Thyroid gland (tissue), 4 donors: ENCODE results near the gene SECISBP2L. TPM values are rescaled to one million over a fixed set of nuclear protein-coding genes. Genes with fewer than 3 reads are reported as not detected.

Experiments
- DNase-seq, 2 donors: peaks; one replicate each; pipeline ENCODE4 v3.0.0-alpha.2; 2019
- H3K27ac ChIP-seq, 3 donors: fragments of 200-600 bp; sonication (generic); 1 replicate in 2 of 3; 2 replicates in 1 of 3; pipeline ENCODE4 v1.5.1; 2016 to 2019; ENCODE audit warnings: mild to moderate bottlenecking in 1 of 3, moderate library complexity in 1 of 3
- H3K27me3 ChIP-seq: fragments of 200-600 bp; sonication (generic); one replicate; pipeline ENCODE4 v1.5.1; 2019
- H3K36me3 ChIP-seq, 2 donors: fragments of 200-600 bp; sonication (generic); one replicate each; pipeline ENCODE4 v1.5.1; 2016 to 2019
- H3K4me1 ChIP-seq, 2 donors: fragments of 200-600 bp; sonication (generic); one replicate each; pipeline ENCODE4 v1.5.1; 2017 to 2019
- H3K4me3 ChIP-seq, 3 donors: fragments of 200-600 bp; sonication (generic); replicated peaks in 1 of 3; 1 replicate in 2 of 3; 2 replicates in 1 of 3; pipeline ENCODE4 v1.5.1; 2016; ENCODE audit warnings: mild to moderate bottlenecking in 1 of 3
- H3K9me3 ChIP-seq: fragments of 200-600 bp; sonication (generic); one replicate; pipeline ENCODE4 v1.5.1; 2017
- CTCF ChIP-seq, 6 experiments: fragments of 200-600 bp in 3 of 6; fragments of 450-650 bp in 3 of 6; sonication (generic) in 3 of 6; IDR thresholded peaks; one replicate each; pipeline ENCODE4 v1.5.1; 2016 to 2019; ENCODE audit warnings: antibody characterized with exemption in 6 of 6, mild to moderate bottlenecking in 2 of 6, inconsistent platforms in 1 of 6, moderate library complexity in 1 of 6
- POLR2A ChIP-seq, 2 donors: fragments of 450-650 bp; IDR thresholded peaks; one replicate each; pipeline ENCODE4 v1.6.1; 2017; ENCODE audit warnings: antibody characterized with exemption in 2 of 2, mild to moderate bottlenecking in 2 of 2, moderate library complexity in 1 of 2
- WGBS, 2 donors: methylation state at CpG; one replicate each; pipeline ENCODE4 v1.1.5; 2017; 5-methylcytosine and 5-hydroxymethylcytosine counted together
- intact Hi-C: fragments of 100-400 bp; cut with DNase I; formaldehyde crosslinking; loops from one replicate; pipeline ENCODE4 v1.15.1; 2023
- total RNA-seq, 4 donors: library from RNA; depleted of rRNA; stranded (reverse); fragments of >200 nt; gene quantifications; one replicate each; pipeline ENCODE4 v1.2.3, GENCODE V29; 2016

SECISBP2L gene
- total RNA-seq, 4 donors from 2014 or later: 53.9 to 88.8 (median 60.9) TPM

- Histone ChIP-seq H3K9me3 (no peaks in the 10 kb centered on the region), H3K36me3 (peaks cover 5 to 12% of the 10 kb centered on the region in 2 donors), H3K27me3 (no peaks in the 10 kb centered on the region), H3K4me1 (no peaks in the 10 kb centered on the region), H3K4me3 (no peak overlapping the region), H3K27ac (no peak overlapping the region)
- TF ChIP-seq POLR2A (IDR thresholded peaks at IDR 0.05): no peak
- no peak for TF ChIP-seq CTCF (IDR thresholded peaks at IDR 0.05)
- no peak for DNase-seq
- intact Hi-C loops: no loop called here
Measured at GRCh38 chr15:48987142-48987541, 59.1 kb downstream of the SECISBP2L start.

- no peaks in the 10 kb centered on the region for H3K27me3 ChIP-seq
- no peak overlapping the region for H3K4me3 ChIP-seq
- H3K36me3 ChIP-seq: peaks cover 0 to 4% of the 10 kb centered on the region in 2 donors
- H3K9me3 ChIP-seq: no peaks in the 10 kb centered on the region
- 88 to 96% methylated on average over 5 of the region's 5 CpGs for WGBS, 2 donors
- TF ChIP-seq POLR2A (IDR thresholded peaks at IDR 0.05) (no peak), CTCF (IDR thresholded peaks at IDR 0.05) (no peak)
- intact Hi-C loops: no loop called here
- H3K4me1 ChIP-seq: no peaks in the 10 kb centered on the region
- no peak overlapping the region for H3K27ac ChIP-seq
- no peak for DNase-seq
Measured at GRCh38 chr15:48986240-48986639, 60.0 kb downstream of the SECISBP2L start.

GRCh38 chr15:48985516-48985915, 60.7 kb downstream of the SECISBP2L start:
- no peak overlapping the region for H3K27ac ChIP-seq

GRCh38 chr15:48984811-48985352, 61.4 kb downstream of the SECISBP2L start:
- Histone ChIP-seq H3K9me3 (no peaks in the 10 kb centered on the region), H3K36me3 (no peaks in the 10 kb centered on the region), H3K27ac (no peak overlapping the region), H3K27me3 (no peaks in the 10 kb centered on the region), H3K4me3 (no peak overlapping the region), H3K4me1 (no peaks in the 10 kb centered on the region)
- 50 to 55% methylated on average over 4 of the region's 4 CpGs for WGBS, 2 donors
- intact Hi-C loops: no loop called here
- DNase-seq: no peak
- TF ChIP-seq POLR2A (IDR thresholded peaks at IDR 0.05) (no peak), CTCF (IDR thresholded peaks at IDR 0.05) (no peak)

More at GRCh38 chr15:48985516-48985915, 60.7 kb downstream of the SECISBP2L start:
- Histone ChIP-seq H3K27me3 (no peaks in the 10 kb centered on the region), H3K9me3 (no peaks in the 10 kb centered on the region), H3K4me1 (no peaks in the 10 kb centered on the region), H3K36me3 (no peaks in the 10 kb centered on the region), H3K4me3 (no peak overlapping the region)
- TF ChIP-seq POLR2A (IDR thresholded peaks at IDR 0.05) (no peak), CTCF (IDR thresholded peaks at IDR 0.05) (no peak)
- 75 to 80% methylated on average over 3 of the region's 3 CpGs for WGBS, 2 donors
- intact Hi-C loops: no loop called here
- DNase-seq: no peak

- Histone ChIP-seq H3K27me3 (no peaks in the 10 kb centered on the region), H3K9me3 (no peaks in the 10 kb centered on the region), H3K36me3 (no peaks in the 10 kb centered on the region), H3K27ac (no peak overlapping the region), H3K4me1 (no peaks in the 10 kb centered on the region), H3K4me3 (no peak overlapping the region)
- intact Hi-C loops: no loop called here
- DNase-seq: no peak
- TF ChIP-seq POLR2A (IDR thresholded peaks at IDR 0.05) (no peak), CTCF (IDR thresholded peaks at IDR 0.05) (no peak)
- WGBS, 2 donors: 73 to 75% methylated on average over 7 of the region's 7 CpGs
Measured at GRCh38 chr15:48984021-48984710, 62.1 kb downstream of the SECISBP2L start.
